GM12892 (cell line): Measurements from ENCODE around the gene LYZ.

Experiments
- DNase-seq: peaks from one replicate; pipeline ENCODE4 v3.0.0; 2011; ENCODE audit not compliant: insufficient read length
- FAIRE-seq: peaks from 2 replicates; lab custom pipeline; 2011; peaks lifted over from hg19 to GRCh38; lab: Jason Lieb, UNC
- POLR2A ChIP-seq: IDR thresholded peaks from 2 replicates; pipeline ENCODE4 v1.6.1; 2011; ENCODE audit warnings: low read depth, low read length, control low read depth
- POLR2AphosphoS5 ChIP-seq: IDR thresholded peaks from 2 replicates; pipeline ENCODE4 v1.6.1; 2011; ENCODE audit warnings: low read depth, low read length, control low read depth
- TAF1 ChIP-seq: IDR thresholded peaks from 2 replicates; pipeline ENCODE4 v1.6.1; 2011; ENCODE audit warnings: low read depth, mild to moderate bottlenecking, control low read depth, low read length, borderline replicate concordance

The LYZ gene

GRCh38 chr12:69401940-69402339 lies 53.8 kb downstream of the LYZ start:
- DNase-seq (no peak), FAIRE-seq (no peak)
- no peak for TF ChIP-seq POLR2A
- no peak for TF ChIP-seq POLR2AphosphoS5
- TF ChIP-seq TAF1, result no peak
